Measurements from ENCODE around the gene RBCK1.
"Not testable (repeated sequence)": the region's sequence is repeated elsewhere in the genome, so short reads cannot be mapped to it uniquely, and the experiment has no call there.

GRCh38 chr20:452021-452420 is 43.9 kb downstream of the RBCK1 start:
- not testable (repeated sequence) for TF ChIP-seq CTCF (IDR thresholded peaks at IDR 0.05 in 2 of 3, conservative IDR thresholded peaks at IDR 0.05 in 1 of 3; ENCODE audit: control insufficient read depth in 2 of 3, extremely low read depth in 1 of 3, insufficient read depth in 1 of 3, low read depth in 3 of 3, low read length in 3 of 3); ZZZ3 (IDR thresholded peaks at IDR 0.05; ENCODE audit: control insufficient read depth, insufficient read length, low read depth); ESRRA (IDR thresholded peaks at IDR 0.05; ENCODE audit: low read length)

Measured in GM12878 (cell line).